Activated naive CD8-positive, alpha-beta T cell treated with anti-CD3 and anti-CD28 coated beads for 36 hours (primary cell): Measurements from ENCODE around the gene GABBR1. TPM values are rescaled to one million over a fixed set of nuclear protein-coding genes. Genes with fewer than 3 reads are reported as not detected.
A peak's percentile ranks its signal among the peaks of the same experiment; 100 is the strongest.

Experiments
- DNase-seq: peaks from one replicate; pipeline ENCODE4 v3.0.0; 2021
- H3K27ac Mint-ChIP-seq: one replicate; pipeline ENCODE4 v1.8.0; 2022; ENCODE audit warnings: mild to moderate bottlenecking, moderate library complexity, mixed read lengths
- H3K27me3 Mint-ChIP-seq: one replicate; pipeline ENCODE4 v1.8.0; 2022; ENCODE audit warnings: mild to moderate bottlenecking, mixed read lengths
- H3K36me3 Mint-ChIP-seq: one replicate; pipeline ENCODE4 v1.8.0; 2021; ENCODE audit warnings: mild to moderate bottlenecking, mixed read lengths
- H3K4me1 Mint-ChIP-seq: one replicate; pipeline ENCODE4 v1.8.0; 2021; ENCODE audit warnings: mixed read lengths
- H3K4me3 Mint-ChIP-seq: one replicate; pipeline ENCODE4 v1.8.0; 2022; ENCODE audit warnings: mild to moderate bottlenecking, moderate library complexity, mixed read lengths
- H3K9me3 Mint-ChIP-seq: one replicate; pipeline ENCODE4 v1.8.0; 2022; ENCODE audit warnings: mixed read lengths
- total RNA-seq, 2 experiments: library from RNA; stranded (reverse); gene quantifications; one replicate each; pipeline ENCODE4 v1.2.3, GENCODE V29; 2021

The GABBR1 gene
- total RNA-seq, 2 experiments from 2014 or later, result 7.2 to 7.6 TPM

GRCh38 chr6:29584821-29585220 is 48.2 kb downstream of the GABBR1 start, which contains the start of gene OR2H2:
OR2H2 (plus strand) TSS chr6:29585121; CDS start chr6:29587945, 2,824 bp downstream.
- peaks cover 42% of the 10 kb centered on the region for H3K27me3 Mint-ChIP-seq
- no peaks in the 10 kb centered on the region for H3K9me3 Mint-ChIP-seq
- H3K4me1 Mint-ChIP-seq, result no peaks in the 10 kb centered on the region
- H3K4me3 Mint-ChIP-seq, result no peak within 1 kb of the TSS
- no peak within 1 kb of the TSS for H3K27ac Mint-ChIP-seq
- no peak for DNase-seq
- no peaks in the 10 kb centered on the region for H3K36me3 Mint-ChIP-seq

- no peaks in the 10 kb centered on the region for H3K4me1 Mint-ChIP-seq
- H3K27me3 Mint-ChIP-seq, result peaks cover 43% of the 10 kb centered on the region
- H3K9me3 Mint-ChIP-seq, result no peaks in the 10 kb centered on the region
- H3K4me3 Mint-ChIP-seq, result no peak overlapping the region
- H3K36me3 Mint-ChIP-seq, result no peaks in the 10 kb centered on the region
- no peak overlapping the region for H3K27ac Mint-ChIP-seq
- no peak for DNase-seq
These were observed 55.4 kb downstream of the GABBR1 start for GRCh38 chr6:29577544-29577943.

- Mint-ChIP-seq H3K27me3 (peaks cover 54% of the 10 kb centered on the region), H3K9me3 (no peaks in the 10 kb centered on the region), H3K36me3 (no peaks in the 10 kb centered on the region), H3K27ac (no peak overlapping the region), H3K4me3 (no peak overlapping the region), H3K4me1 (no peaks in the 10 kb centered on the region)
- DNase-seq, result no peak
These were observed 56.9 kb downstream of the GABBR1 start for GRCh38 chr6:29576056-29576455.

GRCh38 chr6:29567991-29568390 is 65.0 kb downstream of the GABBR1 start:
- Mint-ChIP-seq H3K27me3 (peaks cover 65% of the 10 kb centered on the region), H3K4me3 (no peak overlapping the region), H3K27ac (no peak overlapping the region), H3K9me3 (no peaks in the 10 kb centered on the region), H3K4me1 (peaks cover 2% of the 10 kb centered on the region), H3K36me3 (no peaks in the 10 kb centered on the region)
- DNase-seq, result no peak

- H3K4me1 Mint-ChIP-seq, result peaks cover 2% of the 10 kb centered on the region
- H3K4me3 Mint-ChIP-seq, result no peak overlapping the region
- no peaks in the 10 kb centered on the region for H3K9me3 Mint-ChIP-seq
- peaks cover 68% of the 10 kb centered on the region for H3K27me3 Mint-ChIP-seq
- H3K36me3 Mint-ChIP-seq, result no peaks in the 10 kb centered on the region
- no peak overlapping the region for H3K27ac Mint-ChIP-seq
- no peak for DNase-seq
These were observed 65.4 kb downstream of the GABBR1 start for GRCh38 chr6:29567541-29567940.

GRCh38 chr6:29566856-29567255 is 66.1 kb downstream of the GABBR1 start:
- Mint-ChIP-seq H3K27me3 (peaks cover 65% of the 10 kb centered on the region), H3K36me3 (no peaks in the 10 kb centered on the region), H3K4me3 (no peak overlapping the region), H3K9me3 (no peaks in the 10 kb centered on the region), H3K4me1 (peaks cover 2% of the 10 kb centered on the region), H3K27ac (no peak overlapping the region)
- no peak for DNase-seq

GRCh38 chr6:29564875-29565274 is 68.1 kb downstream of the GABBR1 start:
- peaks cover 1% of the 10 kb centered on the region for H3K36me3 Mint-ChIP-seq
- peaks cover 56% of the 10 kb centered on the region for H3K27me3 Mint-ChIP-seq
- no peak overlapping the region for H3K4me3 Mint-ChIP-seq
- DNase-seq, result no peak
- peaks cover 6% of the 10 kb centered on the region for H3K4me1 Mint-ChIP-seq
- H3K27ac Mint-ChIP-seq, result no peak overlapping the region
- no peaks in the 10 kb centered on the region for H3K9me3 Mint-ChIP-seq

- Mint-ChIP-seq H3K4me3 (no peak overlapping the region), H3K4me1 (peaks cover 8% of the 10 kb centered on the region), H3K36me3 (peaks cover 1% of the 10 kb centered on the region), H3K27me3 (peaks cover 59% of the 10 kb centered on the region), H3K27ac (no peak overlapping the region), H3K9me3 (no peaks in the 10 kb centered on the region)
- no peak for DNase-seq
These were observed 69.5 kb downstream of the GABBR1 start for GRCh38 chr6:29563435-29563965.

- Mint-ChIP-seq H3K36me3 (peaks cover 1% of the 10 kb centered on the region), H3K4me3 (no peak overlapping the region), H3K9me3 (no peaks in the 10 kb centered on the region), H3K4me1 (peaks cover 8% of the 10 kb centered on the region), H3K27me3 (peaks cover 41% of the 10 kb centered on the region), H3K27ac (peak overlapping the region; percentile 63)
- no peak for DNase-seq
These were observed 71.3 kb downstream of the GABBR1 start for GRCh38 chr6:29561606-29562181.

- Mint-ChIP-seq H3K9me3 (no peaks in the 10 kb centered on the region), H3K27ac (peak overlapping the region; percentile 63), H3K27me3 (peaks cover 43% of the 10 kb centered on the region), H3K4me1 (peaks cover 8% of the 10 kb centered on the region), H3K4me3 (no peak overlapping the region), H3K36me3 (peaks cover 1% of the 10 kb centered on the region)
- no peak for DNase-seq
These were observed 71.9 kb downstream of the GABBR1 start for GRCh38 chr6:29561091-29561490.

- Mint-ChIP-seq H3K4me1 (peaks cover 8% of the 10 kb centered on the region), H3K27ac (no peak within 1 kb of the TSS), H3K36me3 (peaks cover 1% of the 10 kb centered on the region), H3K4me3 (no peak within 1 kb of the TSS), H3K27me3 (peaks cover 46% of the 10 kb centered on the region), H3K9me3 (no peaks in the 10 kb centered on the region)
- DNase-seq, result no peak
These were observed 73.3 kb downstream of the GABBR1 start, which contains the start of gene UBD for GRCh38 chr6:29559524-29560287. UBD (minus strand) TSS chr6:29559732; CDS start chr6:29559701, 31 bp downstream.

GRCh38 chr6:29558439-29559079 is 74.4 kb downstream of the GABBR1 start:
- H3K4me3 Mint-ChIP-seq, result no peak overlapping the region
- peaks cover 56% of the 10 kb centered on the region for H3K27me3 Mint-ChIP-seq
- no peak for DNase-seq
- H3K9me3 Mint-ChIP-seq, result no peaks in the 10 kb centered on the region
- H3K27ac Mint-ChIP-seq, result no peak overlapping the region
- H3K4me1 Mint-ChIP-seq, result peaks cover 16% of the 10 kb centered on the region
- peaks cover 1% of the 10 kb centered on the region for H3K36me3 Mint-ChIP-seq

- Mint-ChIP-seq H3K9me3 (no peaks in the 10 kb centered on the region), H3K36me3 (peaks cover 1% of the 10 kb centered on the region), H3K27me3 (peaks cover 55% of the 10 kb centered on the region), H3K27ac (no peak overlapping the region), H3K4me1 (peaks cover 21% of the 10 kb centered on the region), H3K4me3 (no peak overlapping the region)
- no peak for DNase-seq
These were observed 75.7 kb downstream of the GABBR1 start for GRCh38 chr6:29557320-29557719.

GRCh38 chr6:29554764-29555163 is 78.2 kb downstream of the GABBR1 start:
- Mint-ChIP-seq H3K4me1 (peaks cover 16% of the 10 kb centered on the region), H3K27me3 (peaks cover 60% of the 10 kb centered on the region), H3K9me3 (no peaks in the 10 kb centered on the region), H3K27ac (no peak overlapping the region), H3K36me3 (no peaks in the 10 kb centered on the region), H3K4me3 (no peak overlapping the region)
- no peak for DNase-seq
